Osteoblast (primary cell): Measurements from ENCODE around the gene ANKRD22. TPM values are rescaled to one million over a fixed set of nuclear protein-coding genes. Genes with fewer than 3 reads are reported as not detected.

Experiments used
- DNase-seq: peaks from one replicate; pipeline ENCODE4 v3.0.0; 2011; ENCODE audit warnings: low spot score, mixed read lengths; ENCODE audit not compliant: insufficient read length; ENCODE audit errors: missing footprints
- H2AFZ ChIP-seq: 2 replicates; pipeline ENCODE4 v1.6.0; 2011; ENCODE audit warnings: mild to moderate bottlenecking, low read length
- H3K27ac ChIP-seq: 2 replicates; pipeline ENCODE4 v1.5.1; 2011; ENCODE audit warnings: mild to moderate bottlenecking, low read depth, low read length, moderate library complexity
- H3K27me3 ChIP-seq: 2 replicates; pipeline ENCODE4 v1.6.0; 2012; ENCODE audit warnings: mild to moderate bottlenecking, control low read depth, inconsistent platforms, low read length, moderate library complexity; ENCODE audit not compliant: insufficient read depth
- H3K36me3 ChIP-seq: 2 replicates; pipeline ENCODE4 v1.5.1; 2011; ENCODE audit warnings: mild to moderate bottlenecking, low read length, control low read depth, moderate library complexity; ENCODE audit not compliant: insufficient read depth
- H3K4me1 ChIP-seq: 2 replicates; pipeline ENCODE4 v1.5.1; 2011; ENCODE audit warnings: mild to moderate bottlenecking, low read length, control low read depth, moderate library complexity; ENCODE audit not compliant: insufficient read depth
- H3K4me2 ChIP-seq: 2 replicates; pipeline ENCODE4 v1.6.0; 2011; ENCODE audit warnings: mild to moderate bottlenecking, low read length; ENCODE audit not compliant: insufficient read depth
- H3K4me3 ChIP-seq: fragments of 200-600 bp; sonication (generic); 3 replicates; pipeline ENCODE4 v1.5.1; 2012; ENCODE audit warnings: mild to moderate bottlenecking, low read length, inconsistent platforms; ENCODE audit not compliant: insufficient read depth
- H3K79me2 ChIP-seq: 2 replicates; pipeline ENCODE4 v1.6.0; 2012; ENCODE audit warnings: mild to moderate bottlenecking, low read length, control low read depth, inconsistent platforms; ENCODE audit not compliant: insufficient read depth
- H3K9me3 ChIP-seq: 2 replicates; pipeline ENCODE4 v1.5.1; 2011; ENCODE audit warnings: low read depth, low read length, control low read depth
- H4K20me1 ChIP-seq: 2 replicates; pipeline ENCODE4 v1.6.0; 2012; ENCODE audit warnings: mild to moderate bottlenecking, low read length, control low read depth; ENCODE audit not compliant: insufficient read depth
- CTCF ChIP-seq: IDR thresholded peaks from 2 replicates; pipeline ENCODE4 v1.5.1; 2011; ENCODE audit warnings: mild to moderate bottlenecking, low read depth, low read length, moderate library complexity; ENCODE audit errors: extremely low read depth
- total RNA-seq: library from RNA; depleted of rRNA; stranded (reverse); fragments of >200 nt; gene quantifications from 2 replicates; pipeline ENCODE4 v1.2.3, GENCODE V29; 2012

Gene ANKRD22
- total RNA-seq, 1 donor, result under 0.01 TPM

GRCh38 chr10:88890681-88891381, 39.2 kb upstream of the ANKRD22 start:
- Histone ChIP-seq H4K20me1 (no peaks in the 10 kb centered on the region), H3K79me2 (peaks cover 54% of the 10 kb centered on the region), H3K36me3 (no peaks in the 10 kb centered on the region), H3K4me2 (peak overlapping the region; percentile 47), H3K27me3 (no peaks in the 10 kb centered on the region), H3K4me3 (no peak overlapping the region), H3K4me1 (peaks cover 62% of the 10 kb centered on the region), H3K27ac (peak overlapping the region; percentile 47), H2AFZ (peak overlapping the region; percentile 25), H3K9me3 (no peaks in the 10 kb centered on the region)
- DNase-seq, result no peak
- no peak for TF ChIP-seq CTCF

GRCh38 chr10:88889559-88890337, 38.1 kb upstream of the ANKRD22 start:
- Histone ChIP-seq H3K4me1 (peaks cover 62% of the 10 kb centered on the region), H3K9me3 (no peaks in the 10 kb centered on the region), H3K79me2 (peaks cover 56% of the 10 kb centered on the region), H3K4me3 (no peak overlapping the region), H2AFZ (no peak overlapping the region), H3K36me3 (no peaks in the 10 kb centered on the region), H3K27ac (peak overlapping the region; percentile 47), H3K27me3 (no peaks in the 10 kb centered on the region), H4K20me1 (no peaks in the 10 kb centered on the region), H3K4me2 (no peak overlapping the region)
- no peak for TF ChIP-seq CTCF
- DNase-seq, result no peak

GRCh38 chr10:88888810-88889445, 37.3 kb upstream of the ANKRD22 start:
- no peak overlapping the region for H3K27ac ChIP-seq

More at GRCh38 chr10:88888810-88889445, 37.3 kb upstream of the ANKRD22 start:
- no peak overlapping the region for H2AFZ ChIP-seq
- no peaks in the 10 kb centered on the region for H3K9me3 ChIP-seq
- peaks cover 63% of the 10 kb centered on the region for H3K79me2 ChIP-seq
- H3K4me2 ChIP-seq, result peak overlapping the region; percentile 8
- H3K27me3 ChIP-seq, result no peaks in the 10 kb centered on the region
- H3K36me3 ChIP-seq, result no peaks in the 10 kb centered on the region
- H3K4me1 ChIP-seq, result peaks cover 56% of the 10 kb centered on the region
- no peak for TF ChIP-seq CTCF
- H4K20me1 ChIP-seq, result no peaks in the 10 kb centered on the region
- no peak for DNase-seq
- no peak overlapping the region for H3K4me3 ChIP-seq
